HUDEP-2 (cell line): ENCODE data around the gene SLIT1.

Experiments used
- DNase-seq, 76 experiments: peaks; one replicate each; lab custom pipeline; 2025; ENCODE audit not compliant: unreplicated experiment in 76 of 76; lab: John Stamatoyannopoulos, UW

SLIT1 gene

DNA sequence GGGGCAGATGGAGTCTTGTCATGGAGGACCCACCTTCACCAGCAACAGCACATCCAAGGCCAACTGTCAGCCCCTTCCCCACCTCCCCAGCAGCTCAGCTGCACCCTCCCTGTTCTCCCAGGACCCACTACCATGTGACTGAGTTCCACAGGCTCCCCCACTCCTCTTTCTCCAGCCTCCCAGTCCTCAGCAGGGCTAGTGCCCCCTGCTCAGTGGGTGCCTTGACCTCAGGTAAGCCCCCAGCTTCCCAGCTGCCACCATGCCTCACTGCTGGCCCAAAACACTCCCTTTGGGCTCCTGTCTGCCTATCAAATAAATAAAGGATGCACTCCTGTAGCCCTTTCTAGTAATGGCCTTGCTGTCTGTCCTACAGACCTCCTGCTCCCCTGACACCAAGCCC lies 174.4 kb downstream of the SLIT1 start:
- DNase-seq: no peak

DNA sequence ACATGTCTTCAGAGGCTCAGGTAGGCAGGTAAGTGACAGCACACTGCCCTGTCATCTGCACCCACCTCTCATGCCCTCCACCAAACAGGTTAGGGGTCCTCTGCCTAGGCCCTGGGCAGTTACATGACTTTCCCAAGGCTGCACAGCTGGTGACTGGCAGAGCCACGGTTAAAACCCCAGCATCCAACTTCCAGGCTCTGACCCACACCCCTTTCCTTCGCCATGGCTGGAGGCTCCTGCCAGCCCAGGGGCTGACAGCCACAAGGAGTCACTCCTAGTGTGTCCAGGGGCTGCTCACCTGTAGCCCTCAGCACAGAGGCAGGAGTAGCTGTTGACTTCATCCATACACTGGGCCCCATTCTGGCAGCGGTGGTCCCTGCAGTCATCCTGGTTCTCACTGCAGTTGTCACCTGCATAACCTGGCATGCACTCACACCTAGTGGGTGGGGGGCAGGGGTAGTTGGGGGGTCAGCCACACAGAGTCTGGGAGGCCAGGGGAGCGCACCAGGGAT lies 175.0 kb downstream of the SLIT1 start:
- DNase-seq: no peak

DNA sequence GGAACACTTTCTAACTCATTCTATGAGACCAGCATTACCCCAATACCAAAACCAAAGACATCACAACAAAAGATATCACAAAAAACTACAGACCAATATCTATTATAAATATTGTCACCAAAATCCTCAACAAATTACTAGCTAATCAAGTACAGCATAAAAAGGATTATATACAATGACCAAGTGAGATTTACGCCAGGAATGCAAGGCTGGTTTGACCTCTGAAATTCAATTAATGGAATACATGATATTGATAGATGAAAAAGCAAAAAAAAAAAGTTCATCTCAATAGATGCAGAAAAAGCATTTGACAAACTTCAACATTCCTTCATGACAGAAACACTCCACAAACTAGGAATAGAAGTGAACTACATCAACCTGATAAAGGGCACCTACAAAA lies 178.3 kb downstream of the SLIT1 start:
- no peak for DNase-seq

DNA sequence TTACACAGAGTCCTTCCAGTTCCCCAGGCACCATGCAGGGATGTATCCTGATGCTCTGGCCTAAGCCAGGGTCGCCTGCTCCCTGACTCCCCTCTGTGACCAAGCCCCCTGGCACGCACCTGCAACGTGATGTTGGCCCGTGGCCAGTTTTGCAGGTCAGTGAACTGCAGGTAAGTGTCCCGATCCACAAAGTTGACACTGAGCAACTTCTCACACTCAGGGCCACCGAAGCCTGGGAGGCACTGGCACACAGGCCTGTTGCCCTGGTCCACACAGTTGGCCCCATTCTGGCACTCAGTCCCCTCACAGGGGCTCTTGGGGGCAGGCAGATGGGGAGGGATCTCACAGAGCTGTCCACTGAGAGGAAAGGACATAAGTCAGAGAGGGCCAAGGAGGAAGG lies 179.4 kb downstream of the SLIT1 start:
- DNase-seq: no peak

DNA sequence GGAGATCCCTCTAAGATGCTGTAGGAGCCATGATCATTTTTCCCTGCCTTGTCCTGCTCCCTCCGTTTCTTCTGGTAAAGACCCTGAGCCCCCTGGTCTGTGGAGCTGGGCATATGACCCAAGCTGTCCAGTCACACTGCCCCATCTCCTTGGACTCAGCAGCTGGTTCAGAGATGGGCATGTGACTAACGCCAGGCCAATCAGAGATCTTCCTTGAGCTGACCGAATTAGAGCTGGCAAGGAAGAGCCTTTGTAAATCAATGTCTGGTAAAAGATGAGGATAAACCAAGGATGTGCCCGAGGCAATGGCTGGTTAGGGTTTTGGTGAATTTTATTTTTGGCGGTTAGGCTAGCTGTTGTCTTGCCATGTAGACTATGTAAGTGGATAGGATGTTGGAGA lies 180.4 kb downstream of the SLIT1 start:
- no peak for DNase-seq

DNA sequence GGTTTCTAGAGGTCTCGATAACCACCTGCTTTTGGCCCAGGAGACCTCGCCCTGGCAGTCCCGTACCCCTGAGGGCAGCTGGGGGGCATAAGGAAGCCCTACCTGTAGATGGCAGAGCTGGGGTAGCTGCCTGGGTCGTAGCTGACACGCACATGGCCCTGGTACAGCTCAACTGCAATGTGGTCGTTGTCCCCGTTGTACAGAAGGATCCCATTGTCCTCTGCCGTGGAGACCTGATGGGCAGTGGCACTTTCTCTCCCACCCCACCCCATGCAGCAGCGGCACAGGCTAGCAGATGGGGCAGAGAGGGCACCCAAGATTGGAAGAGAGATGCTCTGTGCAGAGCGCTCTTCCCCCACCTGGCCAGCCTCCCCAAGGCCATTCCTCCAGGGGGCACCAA lies 181.2 kb downstream of the SLIT1 start:
- no peak for DNase-seq

DNA sequence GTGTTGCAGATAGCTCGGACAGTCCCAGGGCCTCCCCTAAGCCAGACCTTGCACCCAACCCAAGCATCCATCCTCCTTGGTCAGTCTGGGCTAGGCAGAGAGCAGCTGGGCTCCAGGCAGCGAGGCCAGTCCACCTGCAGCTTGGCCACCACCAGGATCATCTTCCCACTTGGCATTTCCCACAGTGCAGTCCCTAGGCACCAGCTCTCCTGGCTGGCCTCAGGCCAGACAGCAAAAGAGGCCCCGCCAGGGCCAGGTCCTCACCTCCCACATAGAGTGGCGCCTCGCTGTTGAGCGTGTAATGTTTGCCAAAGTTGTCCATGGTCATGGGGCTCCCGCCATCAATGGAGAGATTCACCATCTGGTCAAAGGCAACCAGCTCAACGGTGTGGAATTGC lies 182.0 kb downstream of the SLIT1 start:
- no peak for DNase-seq

DNA sequence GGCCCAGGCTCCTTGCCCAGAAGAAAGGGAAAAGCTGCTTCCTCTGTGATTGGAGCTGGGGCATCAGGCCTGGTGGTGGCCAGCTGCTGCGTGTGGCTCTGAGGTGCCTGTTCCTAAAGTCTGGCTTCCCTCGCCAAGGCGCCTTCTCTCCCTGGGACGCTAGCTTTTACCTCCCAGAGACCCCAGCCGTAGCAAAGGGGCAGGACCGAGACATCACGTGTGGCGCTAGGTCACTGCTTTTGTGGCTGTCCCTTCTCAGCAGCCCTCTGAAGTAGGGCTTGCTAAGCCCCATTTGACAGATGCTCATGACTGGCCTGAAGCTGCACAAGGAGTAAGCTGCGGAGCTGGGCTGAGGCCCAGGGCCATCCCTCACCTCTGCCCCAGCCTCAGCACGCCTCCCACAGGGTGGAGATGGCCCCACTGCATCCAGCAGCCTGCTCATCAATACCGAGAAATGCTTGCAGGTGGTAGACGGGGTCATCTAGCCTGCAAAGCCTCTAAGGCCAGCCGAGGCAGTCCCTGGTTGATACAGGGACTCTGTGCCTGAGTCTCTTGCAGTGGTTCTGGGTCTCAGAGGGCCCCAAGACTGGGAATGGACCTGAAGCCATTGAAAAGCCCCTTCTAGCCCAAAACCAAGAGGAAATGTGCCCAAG lies 182.5 kb downstream of the SLIT1 start:
- no peak for DNase-seq

DNA sequence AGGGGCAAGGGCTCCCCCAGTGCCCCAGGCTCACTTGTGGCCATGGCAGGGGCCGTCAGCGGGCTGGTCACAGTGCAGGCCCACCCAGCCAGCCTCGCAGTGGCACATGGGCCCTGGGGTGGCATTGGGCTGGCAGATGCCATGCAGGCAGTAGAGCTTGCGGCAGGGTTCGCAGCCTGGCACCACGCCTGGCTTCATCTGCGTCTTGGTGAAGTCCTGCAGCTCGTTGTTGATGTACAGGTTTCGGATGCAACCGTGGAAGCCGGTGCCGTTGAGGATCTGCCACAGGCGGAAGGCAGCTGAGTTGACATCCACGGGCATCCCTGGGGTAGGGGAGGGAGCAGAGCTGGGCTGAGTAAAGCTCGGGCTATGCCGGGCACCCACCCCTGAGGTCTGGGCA lies 183.1 kb downstream of the SLIT1 start:
- no peak for DNase-seq

DNA sequence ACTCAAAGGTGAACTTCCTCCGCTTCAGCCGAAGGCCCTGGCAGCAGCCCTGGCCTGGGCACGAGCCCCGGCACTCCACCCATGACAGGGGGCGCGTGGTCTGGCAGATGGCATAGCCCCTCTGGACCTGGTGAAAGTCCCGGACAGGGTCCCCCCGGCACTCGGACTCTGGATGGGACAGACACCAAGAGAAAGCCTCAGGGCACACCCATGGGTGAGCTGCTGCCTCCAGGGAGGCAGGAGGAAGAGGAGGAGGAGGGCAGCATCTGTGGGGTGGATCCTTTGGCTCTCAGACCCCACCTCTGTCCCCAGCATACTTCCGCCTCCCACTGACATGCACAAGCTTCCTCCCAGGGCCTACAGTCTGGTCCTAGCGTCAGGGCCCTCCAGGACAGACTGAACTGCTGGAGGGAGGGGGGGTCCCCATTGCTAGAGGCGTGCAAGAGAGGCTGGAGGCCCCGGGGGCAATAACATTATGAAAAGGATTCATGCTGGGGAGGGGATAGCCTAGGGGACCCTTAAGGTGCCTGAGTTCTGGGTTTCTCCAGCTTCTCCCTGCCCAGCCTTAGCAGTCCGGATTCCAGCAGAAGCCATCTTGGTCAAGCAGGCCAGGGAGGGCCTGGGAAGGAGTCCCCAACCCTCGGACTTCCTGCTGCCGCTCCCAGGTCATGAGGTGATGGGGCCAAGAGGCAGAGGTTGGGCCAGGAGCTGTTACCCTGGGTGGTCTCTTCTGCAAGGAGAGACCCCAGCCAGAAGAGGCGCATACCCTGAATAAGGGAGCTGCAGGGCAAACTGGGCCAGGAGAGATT lies 184.4 kb downstream of the SLIT1 start:
- DNase-seq: no peak

DNA sequence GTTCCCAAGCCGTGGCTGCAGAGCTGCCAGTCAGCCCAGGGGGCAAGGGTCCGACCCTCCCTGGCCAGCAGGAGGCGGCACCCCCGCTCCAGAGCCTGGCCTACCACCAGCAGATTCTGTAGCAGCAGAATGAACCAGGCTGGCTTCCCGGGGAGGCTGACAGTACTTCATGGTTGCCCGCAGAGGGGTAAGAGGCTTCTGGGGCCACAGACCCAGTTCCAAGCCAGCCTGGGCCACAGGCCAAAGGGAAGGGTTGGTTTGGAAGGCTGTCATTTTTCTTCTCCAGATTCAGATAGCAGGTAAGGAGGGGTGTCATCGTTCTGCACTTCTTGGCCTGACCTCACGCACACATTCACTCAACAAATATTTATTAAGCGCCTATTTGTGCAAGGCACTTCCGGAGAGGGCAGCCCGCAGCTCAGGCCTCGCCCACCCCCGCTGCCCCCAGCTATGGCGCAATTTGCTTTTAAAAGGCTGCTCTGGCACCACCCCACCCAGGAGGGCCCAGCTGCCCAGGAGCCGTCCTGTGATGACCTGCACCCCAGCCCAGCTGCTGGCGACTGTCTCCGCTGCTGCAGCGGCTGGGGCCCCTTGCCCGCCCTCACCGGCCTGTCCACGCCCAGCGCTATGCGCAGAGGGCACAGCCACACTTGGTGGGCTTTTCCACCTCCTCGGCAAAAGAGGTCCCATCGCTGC lies 185.1 kb downstream of the SLIT1 start:
- DNase-seq: no peak

DNA sequence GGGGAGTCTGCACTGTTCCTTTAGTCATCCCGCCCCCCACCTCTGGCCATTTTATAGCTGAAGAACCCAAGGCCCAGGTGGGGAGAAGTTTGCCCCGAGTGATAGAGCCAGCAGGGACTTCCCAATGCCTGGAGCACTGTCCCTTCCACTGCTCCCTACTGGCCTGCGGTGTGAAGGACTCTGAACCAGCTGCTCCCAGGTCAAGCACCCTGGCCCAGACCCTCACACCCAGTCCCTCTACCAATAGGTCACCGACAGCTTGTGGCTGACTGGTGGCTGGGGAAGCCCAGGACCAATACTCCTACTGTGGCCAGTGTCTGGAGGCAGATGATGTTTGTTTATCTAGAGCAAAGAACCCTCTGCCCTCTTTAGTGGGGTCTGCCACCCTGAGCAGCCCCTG lies 185.8 kb downstream of the SLIT1 start:
- DNase-seq: no peak

DNA sequence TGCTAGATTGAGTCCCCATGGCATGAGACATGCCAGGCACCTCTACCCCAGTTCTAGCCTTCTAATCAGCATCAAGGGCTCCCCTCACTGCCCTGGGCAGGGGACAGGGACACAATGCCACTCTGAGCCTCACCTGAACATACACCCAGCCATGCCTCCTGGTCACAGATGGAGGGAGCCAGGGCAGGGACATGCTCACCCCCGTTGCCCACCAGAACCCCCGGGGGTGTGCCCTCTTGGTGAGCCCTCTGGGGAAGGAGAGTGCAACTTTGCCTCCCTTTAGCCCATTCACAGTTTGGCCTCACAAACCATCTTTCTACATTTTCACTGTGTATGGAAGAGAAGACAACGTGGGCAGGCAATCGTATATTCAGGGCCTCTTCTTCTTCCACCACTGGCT lies 186.4 kb downstream of the SLIT1 start:
- DNase-seq: no peak

DNA sequence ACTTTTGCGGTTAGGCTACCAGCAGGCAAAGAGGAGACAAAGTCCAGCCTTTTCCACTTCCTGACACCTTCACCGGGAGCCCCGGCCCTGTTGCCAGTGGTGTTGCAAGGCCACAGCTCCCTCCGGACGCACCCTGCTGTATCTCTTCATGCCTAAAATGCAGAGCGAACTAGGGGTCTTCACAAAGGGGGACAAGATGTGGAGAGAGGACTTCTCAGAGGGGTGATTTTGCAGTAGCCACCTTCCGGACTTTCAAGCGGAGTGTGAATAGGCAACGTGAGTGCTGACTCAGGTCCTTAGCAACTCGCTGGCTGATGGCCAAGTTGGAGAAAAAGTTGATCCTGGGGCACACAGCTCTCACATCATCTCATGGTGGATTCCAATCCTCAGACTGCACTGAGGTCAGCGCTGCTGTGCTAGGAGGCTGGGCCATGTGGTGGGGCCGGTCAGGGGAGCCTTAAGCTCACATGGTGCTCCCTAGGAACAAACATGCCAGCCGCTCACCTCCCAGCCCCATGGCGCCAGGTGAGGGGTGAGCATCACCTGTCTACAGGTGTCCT lies 187.3 kb downstream of the SLIT1 start:
- DNase-seq: no peak

DNA sequence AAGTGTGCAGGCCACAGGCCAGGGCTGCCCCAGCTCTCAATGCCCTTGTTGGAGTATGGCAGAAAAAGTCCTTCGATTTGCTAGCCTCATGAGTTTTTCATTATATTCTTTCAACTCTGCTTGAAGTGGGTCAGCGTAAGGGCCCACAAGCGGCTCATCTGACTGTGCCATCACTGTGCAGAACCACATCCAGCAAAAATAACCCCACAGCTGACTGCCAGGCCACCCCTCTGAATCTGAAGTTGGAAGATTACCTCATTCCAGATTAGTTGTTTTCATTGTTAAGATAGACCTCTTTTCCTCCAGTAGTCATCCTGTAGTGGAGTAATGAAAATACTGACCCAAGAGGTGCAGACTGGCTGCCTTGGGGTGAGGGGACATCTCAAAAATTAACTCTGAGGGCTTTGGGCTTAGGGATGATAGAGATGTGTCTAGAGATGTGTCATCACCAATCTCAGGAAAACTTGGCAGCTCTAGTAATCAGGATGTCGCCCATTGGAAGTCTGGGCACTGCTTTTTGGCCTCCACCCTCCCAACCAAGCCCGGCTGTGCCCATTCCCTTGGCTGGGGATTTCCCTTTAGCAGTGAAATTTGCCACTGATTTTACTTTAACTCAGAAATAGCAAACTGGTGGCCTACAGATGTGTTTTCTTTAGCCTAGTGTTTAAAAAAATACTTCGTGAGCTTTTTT lies 189.3 kb downstream of the SLIT1 start:
- no peak for DNase-seq

DNA sequence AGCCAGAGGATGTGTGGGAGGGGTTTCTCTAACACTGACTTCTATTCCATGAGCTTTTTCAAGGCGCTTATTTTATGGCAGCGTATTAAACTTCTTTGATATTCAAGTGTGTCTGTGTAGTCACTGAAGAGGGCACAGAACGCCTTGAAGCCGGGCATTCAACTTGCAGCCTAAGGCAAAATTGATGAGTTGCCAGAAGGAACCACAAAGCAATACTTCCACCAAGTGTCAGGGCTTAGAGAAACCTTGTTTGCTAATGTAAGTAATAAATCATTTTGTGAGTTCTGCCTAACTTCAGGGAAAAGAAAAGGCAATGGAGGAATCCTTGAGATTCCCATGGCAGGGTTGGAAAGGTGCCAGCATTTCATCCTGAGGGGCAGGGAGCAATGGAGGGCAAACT lies 189.9 kb downstream of the SLIT1 start:
- no peak for DNase-seq

DNA sequence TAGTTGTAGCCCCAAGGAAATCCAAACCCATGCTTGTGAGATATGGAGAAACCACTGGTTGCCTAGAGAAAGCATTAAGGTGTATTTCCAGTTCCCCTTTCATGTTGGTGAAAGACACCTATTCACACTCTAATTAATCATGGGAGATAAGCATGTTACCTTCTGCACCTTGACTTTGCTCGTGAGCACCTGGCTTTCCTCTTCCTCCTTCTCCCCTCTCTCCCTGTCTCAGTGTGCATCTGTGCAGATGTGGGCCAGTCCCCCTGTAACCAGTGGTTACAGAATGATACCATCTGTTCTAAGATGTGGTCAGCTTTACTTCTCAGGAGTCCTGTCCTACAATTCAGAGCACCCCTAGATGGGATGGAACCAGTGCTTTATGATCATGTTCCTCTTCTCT lies 193.0 kb downstream of the SLIT1 start:
- DNase-seq: no peak

DNA sequence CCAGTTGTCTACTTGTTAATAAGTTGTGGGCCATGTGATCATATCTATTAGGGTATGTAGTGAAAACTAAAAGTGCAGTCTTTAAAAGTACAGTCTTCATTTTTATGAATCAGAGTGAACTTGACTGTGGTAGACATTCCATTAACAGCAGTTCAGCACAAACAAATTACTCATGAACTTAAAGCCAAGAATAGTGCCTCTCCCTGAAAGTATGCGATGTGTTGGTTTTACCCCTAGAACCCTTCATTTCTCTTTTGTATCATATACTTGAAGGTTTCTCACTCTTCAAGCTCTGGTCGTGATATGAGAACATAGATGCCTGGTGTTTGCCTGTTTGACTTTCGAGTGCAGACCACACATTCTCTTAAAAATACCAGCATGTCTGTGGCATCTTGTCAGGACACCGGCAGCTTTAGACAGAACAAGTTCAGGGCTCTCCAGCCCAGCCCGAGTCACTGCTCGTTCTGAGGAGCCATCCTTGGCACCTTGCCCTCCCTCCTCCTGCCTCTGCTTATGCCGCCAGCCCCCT lies 194.4 kb downstream of the SLIT1 start:
- DNase-seq: no peak

DNA sequence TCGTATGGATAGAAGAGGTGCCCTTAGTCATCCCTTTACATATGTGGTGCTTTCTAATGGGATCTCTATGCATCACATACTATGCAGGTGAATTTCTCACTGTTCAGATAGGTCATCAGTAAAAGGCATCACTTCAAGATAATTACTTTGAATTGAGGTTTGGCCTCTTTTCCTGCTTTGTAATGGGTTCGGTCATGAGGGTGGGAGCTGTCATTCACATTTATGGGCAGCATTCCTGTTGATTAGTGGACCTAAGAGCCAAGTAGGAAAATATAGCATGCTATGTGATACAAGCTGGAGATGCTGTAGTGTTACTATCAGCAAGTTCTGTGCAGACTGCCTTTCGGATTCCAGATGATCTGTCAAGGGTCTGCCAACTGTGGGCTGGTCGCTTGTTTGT lies 197.3 kb downstream of the SLIT1 start:
- DNase-seq: no peak

DNA sequence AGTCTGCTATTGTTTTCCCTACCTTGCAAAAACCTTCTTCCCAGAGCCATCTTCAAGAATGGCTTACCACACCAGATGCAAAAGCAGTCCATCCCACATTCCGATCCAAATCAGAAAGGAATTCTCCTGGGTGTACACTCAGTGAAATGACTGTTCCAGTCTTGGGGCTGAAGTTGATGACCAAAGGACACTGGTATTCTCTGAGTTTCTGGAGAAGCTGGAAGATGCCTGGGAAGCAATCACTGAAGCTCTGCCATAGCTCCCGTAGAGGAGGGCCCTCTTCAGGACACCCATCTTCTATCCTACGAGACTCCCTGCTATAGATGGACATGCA lies 197.9 kb downstream of the SLIT1 start:
- no peak for DNase-seq
